HepG2 (cell line): Measurements from ENCODE around the gene PNN. TPM values are rescaled to one million over a fixed set of nuclear protein-coding genes. Genes with fewer than 3 reads are reported as not detected.
"Not testable (repeated sequence)": the region's sequence is repeated elsewhere in the genome, so short reads cannot be mapped to it uniquely, and the experiment has no call there.

Source experiments
- ATAC-seq: fragments of 200-7000 bp; cut with Tn5 transposase; 3 replicates; pipeline ENCODE4 v1.9.1; 2020; ENCODE audit warnings: mild to moderate bottlenecking, moderate library complexity
- BruUV-seq: library from RNA; stranded (reverse); fragments of 400-500 nt; replicated peaks from 2 replicates; lab custom pipeline; 2021; lab: Mats Ljungman, UMichigan
- CTCF ChIA-PET: fragments of 300-600 bp; formaldehyde crosslinking; extraction: SDS; loops from one replicate; lab custom pipeline; 2021; ENCODE audit warnings: low total read pairs, inconsistent platforms, low intra/inter-chr PET ratio; lab: Yijun Ruan, JAX
- POLR2A ChIA-PET: fragments of 350-600 bp; sonication (Branson Sonifier 250); formaldehyde crosslinking; loops from one replicate; lab custom pipeline; 2020; ENCODE audit warnings: antibody characterized with exemption, inconsistent platforms; lab: Yijun Ruan, JAX
- DNase-seq: peaks from one replicate; pipeline ENCODE4 v3.0.0-alpha.2; 2015; ENCODE audit warnings: low spot score
- FAIRE-seq: peaks from 3 replicates; lab custom pipeline; 2011; peaks lifted over from hg19 to GRCh38; lab: Jason Lieb, UNC
- H2AFZ ChIP-seq: one replicate; pipeline ENCODE4 v1.6.1; 2011; ENCODE audit warnings: low read length, inconsistent platforms
- H3K27ac ChIP-seq: fragments of 300-600 bp; 3 replicates; pipeline ENCODE4 v1.8.0; 2011; ENCODE audit warnings: mixed run types, mild to moderate bottlenecking, mixed read lengths, low read length, inconsistent platforms; ENCODE audit not compliant: insufficient read depth; ENCODE audit errors: extremely low read length
- H3K27me3 ChIP-seq, 2 experiments: fragments of 200-600 bp in 1 of 2; 2 replicates in 1 of 2; 3 replicates in 1 of 2; pipeline versions ENCODE4 v1.6.0 to v1.8.0; 2011; ENCODE audit warnings: low read length in 2 of 2, mild to moderate bottlenecking in 2 of 2, moderate library complexity in 2 of 2, inconsistent platforms in 1 of 2; ENCODE audit not compliant: insufficient read depth in 2 of 2, control insufficient read depth in 1 of 2
- H3K36me3 ChIP-seq, 2 experiments: fragments of 200-600 bp in 1 of 2; replicated peaks in 1 of 2; 2 replicates in 1 of 2; 3 replicates in 1 of 2; pipeline versions ENCODE4 v1.5.1 to v1.8.0; 2011; ENCODE audit warnings: low read length in 2 of 2, inconsistent platforms in 1 of 2; ENCODE audit not compliant: insufficient read depth in 2 of 2, control insufficient read depth in 1 of 2
- H3K4me1 ChIP-seq: 2 replicates; pipeline ENCODE4 v1.5.1; 2012; ENCODE audit warnings: low read length, inconsistent platforms; ENCODE audit not compliant: insufficient read depth
- H3K4me2 ChIP-seq: 2 replicates; pipeline ENCODE4 v1.6.0; 2011; ENCODE audit warnings: low read depth, low read length, inconsistent platforms
- H3K4me3 ChIP-seq, 3 experiments: fragments of 200-600 bp in 1 of 3; sonication (generic), shearing (Covaris generic) in 1 of 3; replicated peaks in 1 of 3; 2 replicates each; pipeline ENCODE4 v1.5.1; 2011 to 2016; ENCODE audit warnings: low read length in 3 of 3, inconsistent platforms in 2 of 3, low read depth in 2 of 3, mild to moderate bottlenecking in 2 of 3, control low read depth in 1 of 3, mixed read lengths in 1 of 3; ENCODE audit not compliant: insufficient read depth in 1 of 3
- H3K79me2 ChIP-seq: one replicate; pipeline ENCODE4 v1.6.1; 2011; ENCODE audit warnings: low read length, inconsistent platforms; ENCODE audit not compliant: insufficient read depth
- H3K9ac ChIP-seq: 2 replicates; pipeline ENCODE4 v1.6.0; 2011; ENCODE audit warnings: mild to moderate bottlenecking, low read depth, low read length, inconsistent platforms; ENCODE audit not compliant: insufficient read depth
- H3K9me3 ChIP-seq: 2 replicates; pipeline ENCODE4 v1.5.1; 2012; ENCODE audit warnings: mild to moderate bottlenecking, low read length
- H4K20me1 ChIP-seq: 2 replicates; pipeline ENCODE4 v1.6.0; 2011; ENCODE audit warnings: inconsistent platforms, mild to moderate bottlenecking, low read length, moderate library complexity; ENCODE audit not compliant: insufficient read depth
- ISL2 ChIP-seq: sonication (generic); formaldehyde crosslinking; IDR thresholded peaks from 2 replicates; pipeline ENCODE4 v1.5.0; 2020; ENCODE audit warnings: missing genetic modification reagents
- RARA ChIP-seq: IDR thresholded peaks from 2 replicates; pipeline ENCODE4 v1.6.1; 2016; ENCODE audit warnings: missing genetic modification reagents, missing compliant biosample characterization
- ZNF766 ChIP-seq: sonication (generic); formaldehyde crosslinking; IDR thresholded peaks from 2 replicates; pipeline ENCODE4 v1.5.0; 2020; ENCODE audit warnings: missing genetic modification reagents, borderline replicate concordance
- WGBS: methylation state at CpG from one replicate; pipeline ENCODE4 v1.1.6; 2017; ENCODE audit warnings: low lambda C conversion rate; 5-methylcytosine and 5-hydroxymethylcytosine counted together
- in situ Hi-C: cut with HindIII; loops from 2 replicates; pipeline ENCODE4 v1.10.0; 2017; ENCODE audit warnings: low pct_unique_long_range_greater_than_20kb; ENCODE audit not compliant: extremely low pct_ligation_motif_present
- intact Hi-C: fragments of 100-400 bp; cut with micrococcal nuclease; formaldehyde crosslinking; loops from one replicate; pipeline ENCODE4 v1.10.0; 2022; ENCODE audit not compliant: unreplicated experiment
- polyA plus RNA-seq, 8 experiments: library from polyadenylated mRNA; depleted of rRNA in 3 of 8; stranded (reverse) in 7 of 8; unstranded in 1 of 8; fragments of >200 nt; fragmentation: Illumina TruSeq in 4 of 8; extraction: Trizol in 4 of 8; gene quantifications; 2 replicates each; pipeline versions ENCODE4 v1.2.1 to v1.2.3, GENCODE V29; 2011 to 2016; ENCODE audit warnings: low read depth in 4 of 8, missing spikeins in 1 of 8, mixed read lengths in 1 of 8; ENCODE audit not compliant: insufficient read depth in 1 of 8
- total RNA-seq, 5 experiments: library from RNA; depleted of rRNA; stranded (reverse); fragments of >200 nt; fragmentation: Illumina TruSeq; extraction: Trizol; gene quantifications; 2 replicates each; pipeline ENCODE4 v1.2.3, GENCODE V29; 2016; ENCODE audit warnings: low read depth in 1 of 5
- TF ChIP-seq, protein P1 (sequence below): sonication (generic); formaldehyde crosslinking; IDR thresholded peaks from 2 replicates; pipeline ENCODE4 v1.4.0; 2020; ENCODE audit warnings: missing genetic modification reagents
- TF ChIP-seq, protein P2 (sequence below): sonication (generic); formaldehyde crosslinking; IDR thresholded peaks from 2 replicates; pipeline ENCODE4 v1.5.0; 2020; ENCODE audit warnings: mild to moderate bottlenecking, missing genetic modification reagents
- TF ChIP-seq, protein P3 (sequence below): sonication (generic); formaldehyde crosslinking; IDR thresholded peaks from 2 replicates; pipeline ENCODE4 v1.4.0; 2020; ENCODE audit warnings: missing genetic modification reagents

PNN gene
- total and polyA plus RNA-seq, 2 of the 13 experiments (the other 11 are each of a cell fraction or from before 2014, with no cell fraction given), result 58.0 to 214 TPM

DNA sequence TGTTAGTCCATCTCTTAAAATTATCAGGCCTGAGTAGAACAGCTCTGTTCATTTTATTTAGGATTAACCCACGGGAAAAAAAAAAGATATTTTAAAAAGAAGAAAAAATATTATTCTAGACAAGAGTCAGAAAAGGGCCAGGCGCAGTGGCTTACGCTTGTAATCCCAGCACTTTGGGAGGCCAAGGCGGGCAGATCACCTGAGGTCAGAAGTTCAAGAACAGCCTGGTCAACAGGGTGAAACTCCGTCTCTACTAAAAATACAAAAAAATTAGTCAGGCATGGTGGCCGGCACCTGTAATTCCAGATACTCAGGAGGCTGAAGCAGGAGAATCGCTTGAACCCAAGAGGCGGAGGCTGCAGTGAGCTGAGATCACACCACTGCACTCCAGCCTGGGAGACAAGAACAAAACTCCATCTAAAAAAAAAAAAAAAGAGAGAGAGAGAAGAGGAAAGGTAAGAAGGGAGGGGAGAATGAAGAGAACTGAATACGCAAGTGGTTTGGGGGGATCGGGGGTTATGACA lies 7.2 kb upstream of the PNN start:
- H4K20me1 ChIP-seq, H3K27ac ChIP-seq, CTCF ChIA-PET, BruUV-seq, in situ Hi-C loops, H3K27me3 ChIP-seq, FAIRE-seq, H2AFZ ChIP-seq, H3K9me3 ChIP-seq, H3K36me3 ChIP-seq, intact Hi-C loops, DNase-seq, ATAC-seq: not testable (repeated sequence)
- Histone ChIP-seq H3K9ac (peak overlapping the region; percentile 93; the same call in 1 of the 2 replicates), H3K4me2 (peak overlapping the region; percentile 91), H3K4me3 (peak overlapping the region in 1 of 3 experiments; percentile 90; a peak in 1 of 6 replicates), H3K79me2 (peaks cover 49% of the 10 kb centered on the region), H3K4me1 (peaks cover 60% of the 10 kb centered on the region)
- TF ChIP-seq, protein P1, sequence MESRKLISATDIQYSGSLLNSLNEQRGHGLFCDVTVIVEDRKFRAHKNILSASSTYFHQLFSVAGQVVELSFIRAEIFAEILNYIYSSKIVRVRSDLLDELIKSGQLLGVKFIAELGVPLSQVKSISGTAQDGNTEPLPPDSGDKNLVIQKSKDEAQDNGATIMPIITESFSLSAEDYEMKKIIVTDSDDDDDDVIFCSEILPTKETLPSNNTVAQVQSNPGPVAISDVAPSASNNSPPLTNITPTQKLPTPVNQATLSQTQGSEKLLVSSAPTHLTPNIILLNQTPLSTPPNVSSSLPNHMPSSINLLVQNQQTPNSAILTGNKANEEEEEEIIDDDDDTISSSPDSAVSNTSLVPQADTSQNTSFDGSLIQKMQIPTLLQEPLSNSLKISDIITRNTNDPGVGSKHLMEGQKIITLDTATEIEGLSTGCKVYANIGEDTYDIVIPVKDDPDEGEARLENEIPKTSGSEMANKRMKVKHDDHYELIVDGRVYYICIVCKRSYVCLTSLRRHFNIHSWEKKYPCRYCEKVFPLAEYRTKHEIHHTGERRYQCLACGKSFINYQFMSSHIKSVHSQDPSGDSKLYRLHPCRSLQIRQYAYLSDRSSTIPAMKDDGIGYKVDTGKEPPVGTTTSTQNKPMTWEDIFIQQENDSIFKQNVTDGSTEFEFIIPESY, result peak; percentile 58; the same call in 1 of the 2 replicates
- TF ChIP-seq, protein P2, sequence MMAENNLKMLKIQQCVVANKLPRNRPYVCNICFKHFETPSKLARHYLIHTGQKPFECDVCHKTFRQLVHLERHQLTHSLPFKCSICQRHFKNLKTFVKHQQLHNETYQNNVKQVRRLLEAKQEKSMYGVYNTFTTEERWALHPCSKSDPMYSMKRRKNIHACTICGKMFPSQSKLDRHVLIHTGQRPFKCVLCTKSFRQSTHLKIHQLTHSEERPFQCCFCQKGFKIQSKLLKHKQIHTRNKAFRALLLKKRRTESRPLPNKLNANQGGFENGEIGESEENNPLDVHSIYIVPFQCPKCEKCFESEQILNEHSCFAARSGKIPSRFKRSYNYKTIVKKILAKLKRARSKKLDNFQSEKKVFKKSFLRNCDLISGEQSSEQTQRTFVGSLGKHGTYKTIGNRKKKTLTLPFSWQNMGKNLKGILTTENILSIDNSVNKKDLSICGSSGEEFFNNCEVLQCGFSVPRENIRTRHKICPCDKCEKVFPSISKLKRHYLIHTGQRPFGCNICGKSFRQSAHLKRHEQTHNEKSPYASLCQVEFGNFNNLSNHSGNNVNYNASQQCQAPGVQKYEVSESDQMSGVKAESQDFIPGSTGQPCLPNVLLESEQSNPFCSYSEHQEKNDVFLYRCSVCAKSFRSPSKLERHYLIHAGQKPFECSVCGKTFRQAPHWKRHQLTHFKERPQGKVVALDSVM (CRISPR knock-in tag), result peak; percentile 76
- 0 out of 2 replicates have a peak, but pooled peaks have one; percentile 57 for TF ChIP-seq RARA (CRISPR knock-in tag)
- TF ChIP-seq ZNF766 (CRISPR knock-in tag), result 0 out of 2 replicates have a peak, but pooled peaks have one; percentile 59
- TF ChIP-seq, protein P3, sequence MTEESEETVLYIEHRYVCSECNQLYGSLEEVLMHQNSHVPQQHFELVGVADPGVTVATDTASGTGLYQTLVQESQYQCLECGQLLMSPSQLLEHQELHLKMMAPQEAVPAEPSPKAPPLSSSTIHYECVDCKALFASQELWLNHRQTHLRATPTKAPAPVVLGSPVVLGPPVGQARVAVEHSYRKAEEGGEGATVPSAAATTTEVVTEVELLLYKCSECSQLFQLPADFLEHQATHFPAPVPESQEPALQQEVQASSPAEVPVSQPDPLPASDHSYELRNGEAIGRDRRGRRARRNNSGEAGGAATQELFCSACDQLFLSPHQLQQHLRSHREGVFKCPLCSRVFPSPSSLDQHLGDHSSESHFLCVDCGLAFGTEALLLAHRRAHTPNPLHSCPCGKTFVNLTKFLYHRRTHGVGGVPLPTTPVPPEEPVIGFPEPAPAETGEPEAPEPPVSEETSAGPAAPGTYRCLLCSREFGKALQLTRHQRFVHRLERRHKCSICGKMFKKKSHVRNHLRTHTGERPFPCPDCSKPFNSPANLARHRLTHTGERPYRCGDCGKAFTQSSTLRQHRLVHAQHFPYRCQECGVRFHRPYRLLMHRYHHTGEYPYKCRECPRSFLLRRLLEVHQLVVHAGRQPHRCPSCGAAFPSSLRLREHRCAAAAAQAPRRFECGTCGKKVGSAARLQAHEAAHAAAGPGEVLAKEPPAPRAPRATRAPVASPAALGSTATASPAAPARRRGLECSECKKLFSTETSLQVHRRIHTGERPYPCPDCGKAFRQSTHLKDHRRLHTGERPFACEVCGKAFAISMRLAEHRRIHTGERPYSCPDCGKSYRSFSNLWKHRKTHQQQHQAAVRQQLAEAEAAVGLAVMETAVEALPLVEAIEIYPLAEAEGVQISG, result peak; percentile 26; the same call in 1 of the 2 replicates
- TF ChIP-seq ISL2 (CRISPR knock-in tag), result 0 out of 2 replicates have a peak, but pooled peaks have one; percentile 12
- POLR2A ChIA-PET, result interaction anchor here (4.0 kb wide), 1 partner anchor 65 kb away, joined by 16 read pairs; the partner anchor contains the start of gene SEC23A
- 91% methylated on average over 10 of the region's 10 CpGs for WGBS
